Cerebellar nuclear complex (tissue), 1 donor: Measurements from ENCODE around the gene PPP1R15B.
"Not testable (repeated sequence)": the region's sequence is repeated elsewhere in the genome, so short reads cannot be mapped to it uniquely, and the experiment has no call there.

Experiments used
- DNase-seq, 2 experiments: peaks; one replicate each; lab custom pipeline; 2025; lab: John Stamatoyannopoulos, UW

The PPP1R15B gene

GRCh38 chr1:204443871-204444581 is 32.4 kb upstream of the PPP1R15B start:
- no peak for DNase-seq

GRCh38 chr1:204443260-204443619 is 31.6 kb upstream of the PPP1R15B start:
- DNase-seq: no peak

- peak in 1 of 2 experiments; percentile 79 for DNase-seq
Measured at GRCh38 chr1:204442376-204443259, 31.0 kb upstream of the PPP1R15B start.

- no peak for DNase-seq
Measured at GRCh38 chr1:204441558-204441957, 29.9 kb upstream of the PPP1R15B start.

GRCh38 chr1:204439621-204440375 is 28.2 kb upstream of the PPP1R15B start:
- DNase-seq: no peak

GRCh38 chr1:204438628-204439027 is 27.0 kb upstream of the PPP1R15B start:
- DNase-seq: no peak

DNA sequence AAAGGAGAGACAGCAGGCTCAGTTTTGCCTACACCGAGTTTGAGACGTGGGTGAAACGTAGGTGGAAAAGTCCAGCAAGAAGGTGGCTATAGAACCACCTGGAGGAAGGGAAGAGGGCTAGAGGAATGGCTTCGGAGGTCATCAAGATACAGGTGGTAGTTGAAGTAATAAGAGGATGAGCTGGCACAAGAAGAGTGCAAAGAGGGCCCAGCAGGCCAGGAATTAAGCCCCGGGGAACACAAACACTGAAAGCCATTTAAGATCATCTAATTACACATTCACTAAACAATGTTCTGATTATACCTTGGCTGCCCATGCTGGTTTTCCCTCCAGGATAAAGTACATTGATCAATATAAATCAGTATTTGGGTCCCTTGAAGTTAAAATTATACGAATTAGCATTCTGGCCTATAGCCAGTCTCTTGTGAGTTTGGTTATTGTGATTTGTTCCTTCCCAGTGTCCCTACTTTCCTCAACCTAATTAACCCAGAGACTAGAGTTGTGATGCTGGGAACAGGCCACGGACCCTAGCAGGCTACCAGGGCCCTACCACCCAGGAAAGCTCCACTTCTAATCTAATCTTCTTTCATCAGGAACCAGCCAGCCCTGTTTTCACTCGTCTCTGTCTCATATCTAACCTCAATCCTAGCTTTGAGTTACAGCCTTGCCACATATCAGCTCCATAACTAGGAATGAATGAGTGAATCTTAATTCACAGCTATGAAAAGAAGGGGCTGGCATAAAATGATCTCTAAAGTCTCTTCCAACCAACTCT is 26.4 kb upstream of the PPP1R15B start:
- DNase-seq: no peak

GRCh38 chr1:204435872-204436271 is 24.3 kb upstream of the PPP1R15B start:
- DNase-seq: no peak

DNA sequence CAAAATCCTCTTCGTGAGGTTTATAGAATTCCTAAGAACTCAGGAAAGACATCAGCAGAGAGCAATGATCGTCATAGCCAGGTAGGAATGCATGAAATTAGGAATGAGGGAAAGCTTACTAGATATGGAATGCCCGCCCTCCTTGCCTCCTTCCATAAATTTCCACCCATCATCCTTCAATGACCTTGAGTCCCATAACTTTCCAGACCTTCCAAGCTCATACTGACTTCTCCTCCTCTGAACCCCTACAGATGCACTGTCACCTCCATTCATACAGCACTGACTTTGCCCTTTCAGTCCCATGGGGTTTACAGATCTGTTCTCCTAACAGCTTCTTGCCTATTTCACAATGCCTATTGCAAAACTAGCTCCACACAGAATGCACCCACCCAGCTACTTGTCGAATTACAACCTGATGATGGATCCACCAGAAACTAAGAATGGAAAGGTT is 23.8 kb upstream of the PPP1R15B start:
- no peak for DNase-seq

DNA sequence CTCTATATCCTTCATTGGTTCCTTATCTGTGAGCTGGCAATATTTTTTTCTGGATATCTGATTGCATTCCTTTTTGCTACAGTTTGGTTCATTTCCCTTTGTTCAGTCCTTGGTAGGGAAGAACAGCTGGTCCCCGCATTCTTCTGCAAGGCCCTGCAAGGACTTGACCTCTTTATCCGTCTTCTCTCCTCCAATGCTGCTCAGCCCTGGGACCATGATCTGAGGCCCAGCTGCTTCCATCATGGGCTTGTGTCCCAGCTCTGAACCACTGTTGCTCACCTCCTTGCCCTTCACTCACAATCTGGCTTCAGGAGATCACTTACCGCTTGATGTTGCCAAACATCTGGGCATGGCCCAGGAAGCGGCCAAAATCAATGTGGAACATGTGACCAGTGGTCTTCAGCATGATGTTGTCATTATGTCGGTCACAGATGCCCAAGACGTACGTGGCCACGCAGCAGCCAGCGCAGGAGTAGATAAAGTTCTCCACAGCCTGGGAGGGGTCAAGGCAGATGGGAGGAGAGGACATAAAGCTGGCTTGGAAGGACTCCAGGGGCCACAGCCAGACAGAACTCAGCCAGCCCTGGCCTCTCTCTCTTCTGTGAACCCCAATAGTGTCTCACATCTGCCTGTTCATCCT is 22.6 kb upstream of the PPP1R15B start:
- DNase-seq: no peak

DNA sequence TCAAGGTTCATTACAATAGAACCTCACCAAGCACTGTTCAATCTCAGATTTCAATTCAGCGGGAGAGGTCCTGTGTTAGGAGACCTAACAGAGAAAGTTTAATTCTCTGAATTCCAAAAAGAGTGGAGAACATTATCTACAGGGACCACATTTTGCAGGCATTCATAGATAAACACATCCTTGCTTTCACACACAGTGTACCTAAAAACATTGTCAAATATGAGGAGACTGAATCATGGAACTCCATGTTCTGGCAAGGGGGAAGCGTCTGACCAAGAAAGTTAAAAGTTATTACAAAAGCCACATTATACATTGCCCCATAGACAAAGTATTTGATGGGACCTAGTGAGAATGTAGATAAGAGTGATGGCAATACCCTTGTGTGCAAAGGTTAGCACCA is 21.1 kb upstream of the PPP1R15B start:
- no peak for DNase-seq

DNA sequence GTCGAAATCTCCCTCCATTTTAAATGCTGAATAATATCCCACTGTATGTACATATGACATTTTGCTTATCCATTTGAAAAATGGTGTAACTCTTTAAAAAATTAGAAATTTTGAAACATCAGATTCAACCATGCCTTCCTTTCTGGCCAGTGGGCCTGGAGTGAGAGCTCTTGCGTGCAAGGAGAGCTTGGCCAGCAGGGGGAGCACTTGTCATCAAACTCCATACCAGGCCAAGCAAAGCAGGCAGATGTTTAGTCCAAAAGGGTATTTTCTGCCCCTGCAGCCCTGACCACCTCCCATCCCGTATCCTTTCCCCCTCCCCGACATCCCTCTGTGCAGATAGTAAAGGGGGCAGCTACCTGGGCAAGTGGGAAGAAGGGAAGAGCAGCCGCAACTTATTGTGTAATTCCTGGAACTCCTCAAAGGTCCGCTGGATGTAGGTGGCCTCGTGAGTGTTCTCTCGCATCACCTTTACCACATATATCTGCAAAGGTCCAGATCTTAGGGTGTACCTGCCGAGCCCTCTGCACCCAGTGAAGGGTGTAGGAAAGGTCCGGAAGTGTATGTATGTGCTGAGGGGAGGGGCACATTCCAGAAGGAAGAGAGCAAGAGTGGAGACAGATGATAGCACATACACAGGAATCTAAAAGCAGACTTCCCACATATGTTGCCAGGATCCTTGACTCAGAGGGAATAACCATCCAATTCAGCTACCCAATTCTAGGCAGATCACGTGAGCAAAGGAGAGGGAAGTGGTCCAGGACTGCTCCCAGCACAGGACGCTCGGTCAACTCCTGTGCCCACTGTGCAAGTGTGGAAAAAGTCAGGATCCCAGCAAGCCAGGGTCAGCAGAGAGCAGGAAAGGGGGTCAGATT is 19.9 kb upstream of the PPP1R15B start:
- DNase-seq: no peak

- DNase-seq: no peak
Measured at GRCh38 chr1:204429746-204430145, 18.1 kb upstream of the PPP1R15B start.

DNA sequence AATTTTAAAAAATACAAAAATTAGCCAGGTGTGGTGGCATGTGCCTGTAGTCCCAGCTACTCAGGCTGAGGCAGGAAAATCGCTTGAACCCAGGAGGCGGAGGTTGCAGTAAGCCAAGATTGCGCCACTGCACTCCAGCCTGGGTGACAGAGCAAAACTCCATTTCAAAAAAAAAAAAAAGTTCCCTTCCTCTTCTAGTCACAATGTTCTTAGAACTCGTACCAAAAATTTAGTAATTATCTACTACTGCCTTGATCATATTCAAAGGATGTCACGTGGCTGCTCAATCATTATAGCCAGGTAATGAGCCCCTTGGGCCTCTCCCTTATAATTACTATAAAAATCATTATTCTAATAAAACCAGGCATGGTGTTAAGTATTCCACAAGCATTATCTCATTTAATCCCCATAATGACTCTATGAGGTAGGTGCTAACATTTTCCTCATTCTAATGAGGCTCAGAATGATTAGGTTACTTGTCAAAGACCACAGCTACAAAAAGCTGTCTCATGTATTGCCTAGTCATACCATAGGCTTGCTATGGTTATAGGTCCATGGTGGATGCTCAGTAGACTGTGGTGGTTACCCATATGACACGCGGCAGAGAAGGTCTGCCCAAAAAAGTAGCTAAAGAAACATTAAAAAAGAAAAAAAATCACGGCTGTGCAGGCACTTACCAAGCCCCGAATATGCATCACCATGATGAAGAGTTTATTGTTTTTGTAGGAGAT is 15.5 kb upstream of the PPP1R15B start:
- DNase-seq: no peak

DNA sequence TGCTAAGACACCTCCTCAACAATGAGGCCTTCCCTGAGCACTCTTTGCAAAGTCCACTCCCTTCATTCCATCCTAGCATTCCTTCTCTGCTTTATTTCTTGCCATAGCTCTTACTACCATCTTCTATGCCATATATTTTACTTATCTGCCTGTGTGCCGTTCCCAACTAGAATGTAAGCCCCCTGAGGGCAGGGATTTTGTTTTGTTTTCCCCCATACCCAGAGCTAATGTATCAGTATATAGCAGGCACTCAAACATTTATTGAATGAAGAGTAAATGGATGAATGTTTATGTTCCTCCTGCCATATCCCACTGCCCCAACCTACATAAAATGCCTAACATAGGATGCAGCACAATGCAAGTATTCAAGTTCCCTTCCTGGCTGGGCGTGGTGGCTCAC is 14.9 kb upstream of the PPP1R15B start:
- no peak for DNase-seq

DNA sequence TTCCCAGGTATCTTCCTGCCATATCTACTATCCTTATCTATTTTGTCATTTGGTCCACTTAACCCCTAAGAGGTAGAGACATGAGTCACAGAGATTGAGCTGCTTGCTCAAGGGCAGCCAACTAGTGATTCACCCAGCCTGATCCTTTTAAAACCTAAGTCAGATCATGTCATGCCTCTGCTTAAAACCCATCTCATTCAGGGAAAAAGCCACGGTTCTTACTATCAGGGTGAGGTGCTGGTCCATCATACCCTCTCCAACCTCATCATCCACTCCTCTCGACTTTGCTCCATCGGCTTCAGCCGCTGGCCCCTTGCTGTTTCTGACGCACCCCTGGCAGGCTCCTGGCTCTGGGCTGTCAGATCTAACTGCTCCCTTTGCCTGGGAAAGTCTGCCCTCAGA is 14.4 kb upstream of the PPP1R15B start:
- DNase-seq: no peak

DNA sequence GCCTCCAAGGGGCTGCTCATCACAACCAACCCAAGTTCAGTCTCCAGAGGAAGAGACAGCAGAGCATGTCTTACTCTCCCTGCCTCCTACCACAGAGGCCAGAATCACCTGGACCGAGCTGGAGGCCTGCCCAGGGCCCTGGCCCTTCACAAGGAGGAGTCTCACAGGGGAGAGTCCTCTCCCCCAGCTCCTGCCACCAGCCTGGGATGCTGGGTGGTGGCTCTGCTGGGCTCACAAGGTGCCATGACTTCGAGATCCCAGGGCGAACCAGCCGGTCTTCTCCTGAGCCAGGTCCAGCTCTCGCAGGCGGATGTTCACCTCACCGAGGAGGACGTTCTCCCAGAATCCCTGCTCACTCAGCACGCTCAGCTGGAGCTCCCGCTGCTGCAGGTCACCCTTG is 13.0 kb upstream of the PPP1R15B start:
- DNase-seq: no peak

GRCh38 chr1:204422061-204422705 is 10.6 kb upstream of the PPP1R15B start:
- DNase-seq: not testable (repeated sequence)

DNA sequence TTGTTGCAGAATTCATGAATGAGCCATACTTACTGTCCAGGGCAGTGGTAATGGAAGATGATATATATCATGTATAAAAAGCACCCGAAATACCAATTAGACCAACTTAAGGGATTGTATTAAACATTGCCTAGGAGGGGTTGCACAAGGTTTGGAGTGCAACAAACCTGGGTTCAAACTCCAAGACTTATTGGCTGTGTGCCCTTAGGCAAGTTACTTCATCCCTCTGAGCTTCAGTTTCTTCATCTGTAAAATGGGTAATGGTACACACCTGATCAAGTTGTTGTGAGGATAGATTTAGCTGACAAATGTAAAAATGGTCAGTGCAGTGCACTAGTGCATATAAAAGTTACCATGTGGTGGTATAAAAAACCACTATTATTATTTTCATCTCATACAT is 9.8 kb upstream of the PPP1R15B start:
- DNase-seq: no peak
